ENCODE results near the gene KCNN2.

Gene KCNN2

DNA sequence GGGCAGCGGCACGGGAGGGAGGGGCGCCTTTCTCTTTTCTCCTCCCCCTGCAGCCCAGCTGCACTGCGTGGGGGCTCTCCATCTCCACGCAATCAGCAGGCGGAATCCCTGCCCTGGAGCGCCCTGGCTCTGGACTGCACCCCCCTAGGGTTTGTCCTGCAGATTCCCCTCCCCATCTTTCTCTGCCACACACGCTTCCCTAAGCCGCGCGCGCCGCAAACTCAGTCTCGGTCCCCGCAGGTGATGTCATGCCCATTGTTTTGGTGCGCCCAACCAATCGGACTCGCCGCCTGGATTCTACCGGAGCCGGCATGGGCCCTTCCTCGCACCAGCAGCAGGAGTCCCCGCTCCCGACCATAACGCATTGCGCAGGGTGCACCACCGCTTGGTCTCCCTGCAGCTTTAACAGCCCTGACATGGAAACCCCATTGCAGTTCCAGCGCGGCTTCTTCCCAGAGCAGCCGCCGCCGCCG, at the start of gene KCNN2:
KCNN2 (plus strand) TSS at position 347 of the 473 bp plus-strand sequence; CDS start at position 417, 70 bp downstream.
- peak; percentile 76 to 78 for DNase-seq

- DNase-seq, result no peak
Observed at GRCh38 chr5:114312658-114313057, 49.2 kb upstream of the KCNN2 start.

GRCh38 chr5:114314061-114314460, 47.8 kb upstream of the KCNN2 start:
- DNase-seq, result no peak

- no peak for DNase-seq
Observed at GRCh38 chr5:114316167-114316566, 45.7 kb upstream of the KCNN2 start.

GRCh38 chr5:114317751-114318150, 44.1 kb upstream of the KCNN2 start:
- no peak for DNase-seq

DNA sequence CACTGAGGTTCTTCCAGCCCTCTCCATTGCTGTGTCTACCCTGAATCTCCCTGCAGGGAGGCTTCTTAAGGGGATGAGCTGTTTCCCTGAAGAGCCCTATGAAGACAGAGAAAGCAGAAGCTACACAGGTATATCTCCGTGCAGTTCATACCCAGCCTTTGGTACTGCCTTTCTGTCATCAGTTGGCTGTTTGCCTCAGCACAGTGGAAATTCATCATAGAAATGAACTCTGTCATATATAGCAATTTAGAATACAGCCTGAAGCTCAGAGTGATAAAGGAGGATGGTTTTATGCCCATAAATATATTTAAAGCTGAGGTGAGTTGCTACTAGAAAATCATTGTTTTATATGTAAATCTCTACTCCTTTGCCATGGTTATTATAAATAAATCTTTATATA, 42.6 kb upstream of the KCNN2 start:
- no peak for DNase-seq

DNA sequence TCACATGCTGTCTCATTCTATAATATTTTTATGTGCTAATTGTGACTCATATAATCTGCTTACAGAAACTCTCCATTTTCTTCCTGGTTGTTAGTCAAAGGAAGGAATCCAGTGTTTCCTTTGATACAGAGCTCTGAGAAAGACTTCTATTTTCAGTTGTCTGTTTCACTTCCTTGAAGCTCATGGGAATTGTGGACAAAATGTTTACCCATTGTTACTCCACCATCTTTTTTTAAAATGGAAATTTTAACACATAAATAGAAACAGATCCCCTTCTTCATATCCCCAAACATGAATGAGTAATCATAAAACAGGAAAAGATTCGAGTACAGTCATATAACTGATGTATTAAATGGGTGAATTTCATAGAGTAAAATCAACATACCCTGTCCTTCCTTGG, 42.0 kb upstream of the KCNN2 start:
- no peak for DNase-seq

DNA sequence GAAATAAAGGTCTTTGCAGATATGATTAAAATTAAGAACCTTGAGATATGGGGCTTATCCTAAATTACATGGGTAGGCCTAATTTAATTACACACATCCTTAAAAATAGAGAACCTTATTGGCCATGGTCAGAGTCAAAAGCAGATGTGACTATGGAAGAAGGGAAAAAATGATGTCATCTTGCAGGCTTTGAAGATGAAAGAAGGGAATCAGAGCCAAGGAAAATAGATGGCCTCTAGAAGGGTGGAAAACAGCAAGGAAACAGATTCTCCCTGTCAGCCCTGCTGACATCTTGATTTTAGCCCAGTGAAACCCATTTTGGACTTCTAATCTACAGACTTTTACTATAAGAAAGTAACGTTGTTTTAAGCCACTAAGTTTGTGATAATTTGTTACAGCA, 37.6 kb upstream of the KCNN2 start:
- DNase-seq, result no peak

DNA sequence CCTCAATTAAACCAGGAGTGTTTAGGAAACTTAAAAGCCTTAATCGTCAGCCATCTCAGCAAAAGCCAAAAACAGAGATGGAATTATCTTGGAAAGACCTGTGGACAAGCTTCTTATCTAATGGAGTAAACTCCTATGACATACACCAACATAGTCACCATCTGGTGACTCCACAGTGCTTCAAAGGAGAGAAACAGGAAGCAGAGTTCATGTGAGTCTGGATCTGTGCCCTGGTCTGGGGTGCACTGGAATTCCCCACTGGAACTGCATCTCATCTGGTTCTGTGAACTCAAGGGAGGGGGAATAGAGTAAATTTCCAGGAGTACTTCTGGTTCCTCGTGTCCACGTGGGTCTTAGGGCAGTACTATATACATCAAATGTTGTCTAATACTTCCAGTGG, 36.3 kb upstream of the KCNN2 start:
- no peak for DNase-seq

- no peak for DNase-seq
Observed at GRCh38 chr5:114327474-114327873, 34.4 kb upstream of the KCNN2 start.

DNA sequence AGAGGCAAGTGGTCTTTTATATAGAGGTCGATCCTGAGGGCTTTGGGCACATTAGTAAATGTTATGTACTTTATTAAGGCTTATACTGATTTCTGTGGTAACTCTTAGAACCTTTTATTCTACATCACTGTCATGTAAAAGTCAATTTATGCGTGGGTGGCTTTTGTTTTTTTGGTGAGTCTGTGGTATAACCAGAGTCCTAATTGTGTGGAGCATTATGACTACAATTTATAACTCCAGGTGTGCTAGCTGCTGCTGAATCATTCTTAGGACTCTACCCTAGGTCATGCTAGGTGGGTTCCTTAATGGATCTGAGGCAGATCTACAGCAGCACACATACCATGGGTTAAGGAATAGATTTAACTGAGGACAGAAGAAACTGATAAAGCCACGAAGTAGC, 33.9 kb upstream of the KCNN2 start:
- no peak for DNase-seq

DNA sequence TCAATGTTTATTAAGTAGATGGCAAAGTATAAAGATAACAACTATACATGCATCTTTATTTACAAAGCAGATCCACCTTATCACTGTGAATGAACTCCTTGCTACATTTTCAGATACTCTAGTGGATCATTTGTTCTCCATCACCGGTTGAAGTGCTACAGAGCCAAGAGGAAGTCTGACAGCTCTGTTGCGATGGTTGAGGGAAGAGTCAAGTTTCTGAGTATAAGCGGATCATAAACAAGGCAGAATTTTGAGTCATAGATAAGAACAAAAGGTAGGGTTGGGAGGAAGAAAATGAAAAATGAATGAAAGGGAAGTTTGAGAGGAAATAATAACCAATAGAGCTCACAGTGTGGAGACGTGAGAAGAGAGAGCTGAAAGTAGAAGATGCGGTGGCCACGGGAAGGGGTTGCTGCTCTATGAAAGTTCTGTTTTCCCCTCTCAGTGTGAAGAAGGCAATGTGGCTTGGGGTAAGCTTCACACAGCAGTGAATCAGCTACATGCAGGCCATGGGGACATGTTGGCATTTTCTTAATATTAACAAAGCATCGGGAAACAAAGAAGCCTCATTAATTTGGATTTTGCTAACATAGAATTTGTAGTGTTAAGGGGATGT, 30.8 kb upstream of the KCNN2 start:
- DNase-seq, result no peak

DNA sequence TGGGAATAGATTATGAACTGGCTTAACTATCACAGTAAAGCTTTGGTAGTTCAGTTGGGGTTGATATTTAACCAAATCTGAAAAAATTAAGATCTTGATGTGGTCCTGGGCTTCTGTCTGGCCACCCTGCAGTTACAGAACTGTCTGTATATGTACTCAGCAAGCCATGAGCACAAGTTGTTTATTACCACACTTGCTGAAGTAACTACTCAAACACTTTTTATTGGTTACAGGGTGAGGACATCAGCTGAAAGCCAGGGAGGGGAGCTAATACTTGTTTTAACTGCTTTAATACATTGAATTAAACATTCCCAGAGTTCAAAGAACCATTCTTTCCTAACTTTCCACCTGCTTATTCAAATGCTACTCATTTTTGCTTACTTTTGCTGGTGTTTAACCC, 29.4 kb upstream of the KCNN2 start:
- DNase-seq, result no peak

GRCh38 chr5:114332925-114333324, 28.9 kb upstream of the KCNN2 start:
- DNase-seq, result no peak

DNA sequence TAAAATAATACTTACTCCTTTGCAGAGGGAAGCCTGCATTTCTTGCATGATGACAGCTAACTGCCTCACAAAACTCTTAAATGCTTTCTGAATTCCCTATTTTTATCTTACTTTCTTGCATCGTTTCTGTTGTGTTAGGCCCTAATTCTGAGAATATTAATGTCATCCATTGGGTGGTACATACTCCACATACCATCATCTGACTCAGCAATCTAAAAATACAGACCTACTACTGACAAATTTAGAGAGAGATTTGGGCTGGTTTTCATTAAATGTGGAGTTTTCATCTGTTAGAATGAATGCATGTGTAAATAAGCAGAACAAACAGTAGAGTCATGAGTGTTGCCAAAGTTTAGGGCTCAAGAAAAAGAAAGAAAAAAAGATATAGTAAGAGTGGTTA, 26.5 kb upstream of the KCNN2 start:
- no peak for DNase-seq

DNA sequence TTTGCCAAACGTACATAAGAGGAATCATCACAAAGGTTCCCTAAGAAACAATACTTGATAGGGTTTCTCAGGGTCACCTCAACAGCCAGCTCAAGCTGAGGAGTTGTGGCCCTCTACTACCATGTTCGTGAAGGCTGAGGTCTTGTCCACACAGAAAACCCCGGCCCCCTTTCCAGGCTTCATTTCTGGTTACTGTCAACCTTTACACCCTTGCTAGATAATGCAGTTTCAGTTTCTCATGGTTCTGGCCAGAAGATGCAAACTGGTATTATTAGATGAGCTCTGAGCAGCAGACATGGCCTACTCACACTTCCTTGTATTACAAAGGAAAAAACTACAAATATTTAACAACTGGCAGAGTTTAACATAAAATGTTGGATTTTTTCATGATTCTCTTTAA, 22.8 kb upstream of the KCNN2 start:
- no peak for DNase-seq

DNA sequence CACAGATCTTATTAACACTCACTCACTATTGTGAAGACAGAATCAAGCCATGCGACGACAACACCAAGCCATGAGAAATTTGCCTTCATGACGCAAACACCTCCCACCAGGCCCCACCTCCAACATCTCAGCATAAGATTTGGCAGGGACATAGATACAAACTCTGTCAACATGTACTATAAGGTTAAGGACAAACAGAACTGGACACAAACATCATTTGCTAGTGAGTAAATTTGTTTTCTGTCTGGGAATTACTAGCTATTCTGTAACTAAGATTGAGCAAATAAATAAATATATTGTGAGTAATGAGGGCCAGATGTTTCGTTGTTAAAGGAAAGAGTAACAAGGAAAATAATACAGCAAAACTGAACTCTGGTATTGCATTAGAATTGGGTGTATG, 15.7 kb upstream of the KCNN2 start:
- DNase-seq, result no peak

- no peak for DNase-seq
Observed at GRCh38 chr5:114355086-114355830, 6.6 kb upstream of the KCNN2 start.

- DNase-seq, result no peak
Observed at GRCh38 chr5:114358329-114358728, 3.5 kb upstream of the KCNN2 start.

GRCh38 chr5:114360357-114360756, 1.5 kb upstream of the KCNN2 start:
- no peak for DNase-seq

- DNase-seq, result peak; percentile 33 to 40
Observed at GRCh38 chr5:114360816-114361723, 800 bp upstream of the KCNN2 start.

DNA sequence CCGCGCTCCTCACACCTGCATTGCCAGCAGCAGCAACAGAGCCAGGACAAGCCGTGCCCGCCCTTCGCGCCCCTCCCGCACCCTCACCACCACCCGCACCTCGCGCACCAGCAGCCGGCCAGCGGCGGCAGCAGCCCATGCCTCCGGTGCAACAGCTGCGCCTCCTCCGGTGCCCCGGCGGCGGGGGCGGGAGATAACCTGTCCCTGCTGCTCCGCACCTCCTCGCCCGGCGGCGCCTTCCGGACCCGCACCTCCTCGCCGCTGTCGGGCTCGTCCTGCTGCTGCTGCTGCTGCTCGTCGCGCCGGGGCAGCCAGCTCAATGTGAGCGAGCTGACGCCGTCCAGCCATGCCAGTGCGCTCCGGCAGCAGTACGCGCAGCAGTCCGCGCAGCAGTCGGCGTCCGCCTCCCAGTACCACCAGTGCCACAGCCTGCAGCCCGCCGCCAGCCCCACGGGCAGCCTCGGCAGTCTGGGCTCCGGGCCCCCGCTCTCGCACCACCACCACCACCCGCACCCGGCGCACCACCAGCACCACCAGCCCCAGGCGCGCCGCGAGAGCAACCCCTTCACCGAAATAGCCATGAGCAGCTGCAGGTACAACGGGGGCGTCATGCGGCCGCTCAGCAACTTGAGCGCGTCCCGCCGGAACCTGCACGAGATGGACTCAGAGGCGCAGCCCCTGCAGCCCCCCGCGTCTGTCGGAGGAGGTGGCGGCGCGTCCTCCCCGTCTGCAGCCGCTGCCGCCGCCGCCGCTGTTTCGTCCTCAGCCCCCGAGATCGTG, 517 bp downstream of the KCNN2 start:
- no peak for DNase-seq
